Keratinocyte (primary cell): ENCODE data around the gene TRAF1. TPM values are rescaled to one million over a fixed set of nuclear protein-coding genes. Genes with fewer than 3 reads are reported as not detected.

Experiments
- DNase-seq: peaks from one replicate; pipeline ENCODE4 v3.0.0-alpha.2; 2011; ENCODE audit warnings: low read depth, missing footprints, low spot score
- FAIRE-seq: peaks from 2 replicates; lab custom pipeline; 2011; peaks lifted over from hg19 to GRCh38; lab: Jason Lieb, UNC
- H2AFZ ChIP-seq: 2 replicates; pipeline ENCODE4 v1.6.0; 2012; ENCODE audit warnings: low read length, control low read depth, inconsistent platforms; ENCODE audit not compliant: control insufficient read depth
- H3K27ac ChIP-seq: 2 replicates; pipeline ENCODE4 v1.5.1; 2011; ENCODE audit warnings: low read length; ENCODE audit not compliant: control insufficient read depth, insufficient read depth
- H3K27me3 ChIP-seq: 3 replicates; pipeline ENCODE4 v1.6.0; 2011; ENCODE audit warnings: low read length; ENCODE audit not compliant: control insufficient read depth, insufficient read depth; ENCODE audit errors: extremely low read depth
- H3K36me3 ChIP-seq, 2 experiments: 2 replicates in 1 of 2; 3 replicates in 1 of 2; pipeline ENCODE4 v1.5.1; 2011; ENCODE audit warnings: low read length in 2 of 2, mild to moderate bottlenecking in 1 of 2; ENCODE audit not compliant: control insufficient read depth in 2 of 2, insufficient read depth in 2 of 2; ENCODE audit errors: extremely low read depth in 1 of 2
- H3K4me1 ChIP-seq: 3 replicates; pipeline ENCODE4 v1.5.1; 2011; ENCODE audit warnings: low read length; ENCODE audit not compliant: control insufficient read depth, insufficient read depth; ENCODE audit errors: extremely low read depth
- H3K4me2 ChIP-seq: 3 replicates; pipeline ENCODE4 v1.6.0; 2011; ENCODE audit warnings: low read depth, low read length; ENCODE audit not compliant: control insufficient read depth, insufficient read depth; ENCODE audit errors: extremely low read depth
- H3K4me3 ChIP-seq, 3 experiments: fragments of 200-600 bp in 1 of 3; sonication (generic) in 1 of 3; 2 replicates in 2 of 3; 3 replicates in 1 of 3; pipeline ENCODE4 v1.5.1; 2011 to 2016; ENCODE audit warnings: low read length in 3 of 3, mild to moderate bottlenecking in 3 of 3, control low read depth in 2 of 3, inconsistent platforms in 1 of 3, low read depth in 1 of 3, mixed read lengths in 1 of 3, mixed run types in 1 of 3, moderate library complexity in 1 of 3; ENCODE audit not compliant: control insufficient read depth in 2 of 3, insufficient read depth in 2 of 3; ENCODE audit errors: extremely low read depth in 1 of 3
- H3K79me2 ChIP-seq: 2 replicates; pipeline ENCODE4 v1.6.0; 2012; ENCODE audit warnings: low read length; ENCODE audit not compliant: control insufficient read depth, insufficient read depth
- H3K9ac ChIP-seq: 3 replicates; pipeline ENCODE4 v1.6.0; 2011; ENCODE audit warnings: low read length; ENCODE audit not compliant: control insufficient read depth, insufficient read depth; ENCODE audit errors: extremely low read depth
- H3K9me1 ChIP-seq: 3 replicates; pipeline ENCODE4 v1.6.0; 2011; ENCODE audit warnings: low read length; ENCODE audit not compliant: control insufficient read depth, insufficient read depth; ENCODE audit errors: extremely low read depth
- H3K9me3 ChIP-seq: 2 replicates; pipeline ENCODE4 v1.5.1; 2012; ENCODE audit warnings: low read depth, low read length; ENCODE audit not compliant: control insufficient read depth
- H4K20me1 ChIP-seq: 3 replicates; pipeline ENCODE4 v1.6.0; 2011; ENCODE audit warnings: low read length; ENCODE audit not compliant: control insufficient read depth, insufficient read depth; ENCODE audit errors: extremely low read depth
- CTCF ChIP-seq, 3 experiments: IDR thresholded peaks in 1 of 3; conservative IDR thresholded peaks in 1 of 3; optimal IDR thresholded peaks in 1 of 3; 2 replicates in 2 of 3; 3 replicates in 1 of 3; pipeline versions ENCODE3 to v1.5.1; 2011; ENCODE audit warnings: low read length in 3 of 3, mild to moderate bottlenecking in 3 of 3, moderate library complexity in 2 of 3, control low read depth in 1 of 3, inconsistent platforms in 1 of 3; ENCODE audit not compliant: insufficient read depth in 2 of 3; ENCODE audit errors: extremely low read depth in 1 of 3
- EZH2 ChIP-seq: IDR thresholded peaks from one replicate; pipeline ENCODE4 v1.6.1; 2012; ENCODE audit warnings: inconsistent platforms, mild to moderate bottlenecking, low read length, moderate library complexity
- dilution Hi-C: fragments of 300-500 bp; cut with MboI; formaldehyde crosslinking; loops from one replicate; pipeline ENCODE4 v1.7.0; 2020; ENCODE audit warnings: low sequenced_read_pairs; ENCODE audit not compliant: extremely low pct_ligation_motif_present
- polyA plus RNA-seq, 5 experiments: library from polyadenylated mRNA; depleted of rRNA in 3 of 5; stranded (reverse) in 3 of 5; stranded (forward) in 1 of 5; unstranded in 1 of 5; fragments of >200 nt; gene quantifications; 1 replicate in 1 of 5; 2 replicates in 3 of 5; 3 replicates in 1 of 5; pipeline versions ENCODE4 v1.2.1 to v1.2.3, GENCODE V29; 2011 to 2012; ENCODE audit warnings: missing spikeins in 2 of 5, low read depth in 1 of 5, low replicate concordance in 1 of 5

Gene TRAF1
- polyA plus RNA-seq, 1 donor (not counting 4 experiments of a cell fraction or from before 2014, with no cell fraction given) = 1.2 TPM

GRCh38 chr9:120875195-120875565, 51.4 kb downstream of the TRAF1 start:
- H3K4me1 ChIP-seq = peaks cover 34% of the 10 kb centered on the region
- TF ChIP-seq EZH2 (no peak), CTCF (optimal IDR thresholded peaks at IDR 0.05 in 1 of 3, IDR thresholded peaks at IDR 0.05 in 1 of 3, conservative IDR thresholded peaks at IDR 0.05 in 1 of 3; ENCODE audit: extremely low read depth in 1 of 3, insufficient read depth in 2 of 3, low read length in 3 of 3) (no peak)
- H3K9me1 ChIP-seq = no peaks in the 10 kb centered on the region
- H4K20me1 ChIP-seq = no peaks in the 10 kb centered on the region
- H3K4me2 ChIP-seq = peak overlapping the region; percentile 50
- peak overlapping the region; percentile 80 for H3K27ac ChIP-seq
- no peak overlapping the region for H3K4me3 ChIP-seq
- H3K27me3 ChIP-seq = no peaks in the 10 kb centered on the region
- dilution Hi-C loops = no loop called here
- no peak overlapping the region for H2AFZ ChIP-seq
- no peaks in the 10 kb centered on the region for H3K9me3 ChIP-seq
- H3K79me2 ChIP-seq = no peaks in the 10 kb centered on the region
- peaks cover 1 to 16% of the 10 kb centered on the region in 2 experiments for H3K36me3 ChIP-seq
- FAIRE-seq = no peak
- DNase-seq = no peak
- no peak overlapping the region for H3K9ac ChIP-seq

GRCh38 chr9:120874226-120875194, 52.1 kb downstream of the TRAF1 start:
- Histone ChIP-seq H3K79me2 (no peaks in the 10 kb centered on the region), H3K27me3 (no peaks in the 10 kb centered on the region), H2AFZ (no peak overlapping the region), H4K20me1 (no peaks in the 10 kb centered on the region), H3K9me1 (no peaks in the 10 kb centered on the region), H3K4me1 (peaks cover 34% of the 10 kb centered on the region), H3K27ac (peak overlapping the region; percentile 59), H3K4me2 (peak overlapping the region; percentile 29), H3K9ac (no peak overlapping the region), H3K9me3 (no peaks in the 10 kb centered on the region), H3K36me3 (peaks cover 1 to 20% of the 10 kb centered on the region in 2 experiments), H3K4me3 (no peak overlapping the region)
- TF ChIP-seq EZH2 (no peak), CTCF (optimal IDR thresholded peaks at IDR 0.05 in 1 of 3, IDR thresholded peaks at IDR 0.05 in 1 of 3, conservative IDR thresholded peaks at IDR 0.05 in 1 of 3; ENCODE audit: extremely low read depth in 1 of 3, insufficient read depth in 2 of 3, low read length in 3 of 3) (no peak)
- FAIRE-seq = no peak
- dilution Hi-C loops = no loop called here
- no peak for DNase-seq
